Measurements from ENCODE around the gene SOX5. TPM values are rescaled to one million over a fixed set of nuclear protein-coding genes. Genes with fewer than 3 reads are reported as not detected.

Gene SOX5
- polyA plus RNA-seq, 1 of the 3 experiments (the other 2 are of a cell fraction) = 0.21 TPM

DNA sequence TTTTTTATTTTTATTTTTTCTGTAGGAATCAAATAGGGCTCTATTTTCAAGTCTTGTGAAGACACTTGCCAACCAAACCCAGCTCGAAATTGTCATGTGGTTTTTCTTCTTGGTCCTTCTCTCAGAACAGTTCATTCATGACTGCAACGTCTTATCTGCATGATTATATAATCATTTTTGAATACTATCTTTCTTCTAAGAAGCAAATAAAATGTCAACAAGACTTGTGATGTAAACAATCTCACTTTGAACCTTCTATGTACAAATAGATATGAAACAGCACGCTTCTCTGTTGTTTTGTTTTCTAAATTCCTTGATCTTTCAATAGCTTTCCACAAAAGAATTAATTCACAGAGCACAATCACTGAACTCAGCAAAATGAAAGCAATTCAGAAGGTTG, 320.7 kb downstream of the SOX5 start:
- WGBS (ENCODE audit: low lambda C conversion rate) = 31% methylated on average over 3 of the region's 3 CpGs
- POLR2A ChIA-PET = no interaction called here
- H3K9ac ChIP-seq = no peak overlapping the region

DNA sequence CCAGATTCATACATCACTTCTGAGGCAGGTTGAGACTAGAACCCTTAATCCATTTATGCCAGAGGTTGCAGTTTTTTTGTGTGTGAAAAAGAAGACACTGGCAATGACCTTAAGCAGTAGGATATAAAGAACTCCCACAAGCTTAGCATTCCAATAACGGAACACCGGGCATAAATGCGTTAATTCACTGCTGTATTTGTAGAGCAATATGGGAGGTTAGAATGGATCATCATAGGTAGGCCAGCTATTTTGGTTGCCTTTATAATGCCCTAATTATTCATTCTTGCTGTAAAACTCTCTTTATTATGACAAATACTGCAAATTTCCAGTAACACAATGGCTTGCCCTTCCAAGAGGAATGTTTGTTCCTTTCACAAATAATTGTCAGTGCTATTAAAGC, 322.7 kb downstream of the SOX5 start:
- Histone ChIP-seq H4K20me1 (ENCODE audit: insufficient read depth) (no peaks in the 10 kb centered on the region), H3F3A (replicated peaks; ENCODE audit: insufficient read depth) (no peaks in the 10 kb centered on the region), H3K79me2 (ENCODE audit: insufficient read depth) (no peaks in the 10 kb centered on the region), H3K4me2 (no peak overlapping the region), H3K27me3 (ENCODE audit: insufficient read depth) (no peaks in the 10 kb centered on the region), H3K9me3 (no peaks in the 10 kb centered on the region; the same call in 1 of the 2 replicates), H3K9me2 (no peaks in the 10 kb centered on the region), H3K4me3 (ENCODE audit: low read depth in 2 of 2, low read length in 1 of 2) (no peak overlapping the region), H3K4me1 (ENCODE audit: control insufficient read depth in 1 of 2, insufficient read depth in 2 of 2, low read depth in 1 of 2, low read length in 1 of 2) (peaks cover 0 to 2% of the 10 kb centered on the region in 2 experiments; a peak in 2 of 4 replicates), H3K36me3 (replicated peaks in 1 of 2; ENCODE audit: control insufficient read depth in 1 of 2, insufficient read depth in 2 of 2, low read length in 1 of 2) (no peaks in the 10 kb centered on the region), H3K27ac (ENCODE audit: low read depth in 2 of 2, low read length in 1 of 2) (no peak overlapping the region), H3K9ac (no peak overlapping the region), H2AFZ (ENCODE audit: low read depth) (no peak overlapping the region)
- POLR2A ChIA-PET = no interaction called here
- WGBS (ENCODE audit: low lambda C conversion rate) = 85% methylated on average over 3 of the region's 3 CpGs
- no peak for DNase-seq
- CTCF ChIA-PET = no interaction called here
- TF ChIP-seq, protein P1, sequence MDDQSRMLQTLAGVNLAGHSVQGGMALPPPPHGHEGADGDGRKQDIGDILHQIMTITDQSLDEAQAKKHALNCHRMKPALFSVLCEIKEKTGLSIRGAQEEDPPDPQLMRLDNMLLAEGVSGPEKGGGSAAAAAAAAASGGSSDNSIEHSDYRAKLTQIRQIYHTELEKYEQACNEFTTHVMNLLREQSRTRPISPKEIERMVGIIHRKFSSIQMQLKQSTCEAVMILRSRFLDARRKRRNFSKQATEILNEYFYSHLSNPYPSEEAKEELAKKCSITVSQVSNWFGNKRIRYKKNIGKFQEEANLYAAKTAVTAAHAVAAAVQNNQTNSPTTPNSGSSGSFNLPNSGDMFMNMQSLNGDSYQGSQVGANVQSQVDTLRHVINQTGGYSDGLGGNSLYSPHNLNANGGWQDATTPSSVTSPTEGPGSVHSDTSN (IDR thresholded peaks at IDR 0.05) = no peak
- no peak for TF ChIP-seq CTCF (IDR thresholded peaks at IDR 0.05)
- TF ChIP-seq MEF2A (IDR thresholded peaks at IDR 0.05; ENCODE audit: borderline replicate concordance, low read depth) = no peak
- no peak for TF ChIP-seq SMC3 (IDR thresholded peaks at IDR 0.05; ENCODE audit: low read depth, low read length)
- TF ChIP-seq EZH2phosphoT487 (IDR thresholded peaks at IDR 0.05; ENCODE audit: borderline replicate concordance, low read depth) = no peak
- no peak for TF ChIP-seq YY1 (IDR thresholded peaks at IDR 0.05; ENCODE audit: low read depth)
- no peak for TF ChIP-seq MXI1 (IDR thresholded peaks at IDR 0.05; ENCODE audit: low read depth, low read length)
- TF ChIP-seq FOXM1 (IDR thresholded peaks at IDR 0.05; ENCODE audit: low read depth) = no peak
- TF ChIP-seq, protein P2, sequence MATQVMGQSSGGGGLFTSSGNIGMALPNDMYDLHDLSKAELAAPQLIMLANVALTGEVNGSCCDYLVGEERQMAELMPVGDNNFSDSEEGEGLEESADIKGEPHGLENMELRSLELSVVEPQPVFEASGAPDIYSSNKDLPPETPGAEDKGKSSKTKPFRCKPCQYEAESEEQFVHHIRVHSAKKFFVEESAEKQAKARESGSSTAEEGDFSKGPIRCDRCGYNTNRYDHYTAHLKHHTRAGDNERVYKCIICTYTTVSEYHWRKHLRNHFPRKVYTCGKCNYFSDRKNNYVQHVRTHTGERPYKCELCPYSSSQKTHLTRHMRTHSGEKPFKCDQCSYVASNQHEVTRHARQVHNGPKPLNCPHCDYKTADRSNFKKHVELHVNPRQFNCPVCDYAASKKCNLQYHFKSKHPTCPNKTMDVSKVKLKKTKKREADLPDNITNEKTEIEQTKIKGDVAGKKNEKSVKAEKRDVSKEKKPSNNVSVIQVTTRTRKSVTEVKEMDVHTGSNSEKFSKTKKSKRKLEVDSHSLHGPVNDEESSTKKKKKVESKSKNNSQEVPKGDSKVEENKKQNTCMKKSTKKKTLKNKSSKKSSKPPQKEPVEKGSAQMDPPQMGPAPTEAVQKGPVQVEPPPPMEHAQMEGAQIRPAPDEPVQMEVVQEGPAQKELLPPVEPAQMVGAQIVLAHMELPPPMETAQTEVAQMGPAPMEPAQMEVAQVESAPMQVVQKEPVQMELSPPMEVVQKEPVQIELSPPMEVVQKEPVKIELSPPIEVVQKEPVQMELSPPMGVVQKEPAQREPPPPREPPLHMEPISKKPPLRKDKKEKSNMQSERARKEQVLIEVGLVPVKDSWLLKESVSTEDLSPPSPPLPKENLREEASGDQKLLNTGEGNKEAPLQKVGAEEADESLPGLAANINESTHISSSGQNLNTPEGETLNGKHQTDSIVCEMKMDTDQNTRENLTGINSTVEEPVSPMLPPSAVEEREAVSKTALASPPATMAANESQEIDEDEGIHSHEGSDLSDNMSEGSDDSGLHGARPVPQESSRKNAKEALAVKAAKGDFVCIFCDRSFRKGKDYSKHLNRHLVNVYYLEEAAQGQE (IDR thresholded peaks at IDR 0.05; ENCODE audit: low read depth, low read length) = no peak
- TF ChIP-seq IRF3 (IDR thresholded peaks at IDR 0.05; ENCODE audit: low read depth, low read length) = no peak
- no peak for TF ChIP-seq RCOR1 (IDR thresholded peaks at IDR 0.05; ENCODE audit: low read length)
- no peak for TF ChIP-seq NFIC (IDR thresholded peaks at IDR 0.05; ENCODE audit: borderline replicate concordance)
- TF ChIP-seq, protein P3, sequence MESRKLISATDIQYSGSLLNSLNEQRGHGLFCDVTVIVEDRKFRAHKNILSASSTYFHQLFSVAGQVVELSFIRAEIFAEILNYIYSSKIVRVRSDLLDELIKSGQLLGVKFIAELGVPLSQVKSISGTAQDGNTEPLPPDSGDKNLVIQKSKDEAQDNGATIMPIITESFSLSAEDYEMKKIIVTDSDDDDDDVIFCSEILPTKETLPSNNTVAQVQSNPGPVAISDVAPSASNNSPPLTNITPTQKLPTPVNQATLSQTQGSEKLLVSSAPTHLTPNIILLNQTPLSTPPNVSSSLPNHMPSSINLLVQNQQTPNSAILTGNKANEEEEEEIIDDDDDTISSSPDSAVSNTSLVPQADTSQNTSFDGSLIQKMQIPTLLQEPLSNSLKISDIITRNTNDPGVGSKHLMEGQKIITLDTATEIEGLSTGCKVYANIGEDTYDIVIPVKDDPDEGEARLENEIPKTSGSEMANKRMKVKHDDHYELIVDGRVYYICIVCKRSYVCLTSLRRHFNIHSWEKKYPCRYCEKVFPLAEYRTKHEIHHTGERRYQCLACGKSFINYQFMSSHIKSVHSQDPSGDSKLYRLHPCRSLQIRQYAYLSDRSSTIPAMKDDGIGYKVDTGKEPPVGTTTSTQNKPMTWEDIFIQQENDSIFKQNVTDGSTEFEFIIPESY (IDR thresholded peaks at IDR 0.05; ENCODE audit: borderline replicate concordance, low read depth) = no peak
- TF ChIP-seq USF1 (IDR thresholded peaks at IDR 0.05; ENCODE audit: borderline replicate concordance, low read depth) = no peak

More for the DNA sequence above, 320.7 kb downstream of the SOX5 start:
- CTCF ChIA-PET = interaction anchor here (0.9 kb wide), 1 partner anchor 9 kb away, joined by 3 read pairs; no protein-coding TSS in a partner anchor
- Histone ChIP-seq H2AFZ (ENCODE audit: low read depth) (no peak overlapping the region), H3K9me3 (no peaks in the 10 kb centered on the region; the same call in 1 of the 2 replicates), H3K4me1 (ENCODE audit: control insufficient read depth in 1 of 2, insufficient read depth in 2 of 2, low read depth in 1 of 2, low read length in 1 of 2) (no peaks in the 10 kb centered on the region), H4K20me1 (ENCODE audit: insufficient read depth) (no peaks in the 10 kb centered on the region), H3K4me3 (ENCODE audit: low read depth in 2 of 2, low read length in 1 of 2) (no peak overlapping the region), H3K4me2 (no peak overlapping the region), H3F3A (replicated peaks; ENCODE audit: insufficient read depth) (no peaks in the 10 kb centered on the region), H3K27ac (ENCODE audit: low read depth in 2 of 2, low read length in 1 of 2) (no peak overlapping the region), H3K27me3 (ENCODE audit: insufficient read depth) (no peaks in the 10 kb centered on the region), H3K79me2 (ENCODE audit: insufficient read depth) (no peaks in the 10 kb centered on the region), H3K9me2 (no peaks in the 10 kb centered on the region), H3K36me3 (replicated peaks in 1 of 2; ENCODE audit: control insufficient read depth in 1 of 2, insufficient read depth in 2 of 2, low read length in 1 of 2) (no peaks in the 10 kb centered on the region)
- DNase-seq = no peak
- TF ChIP-seq TAF1 (IDR thresholded peaks at IDR 0.05; ENCODE audit: borderline replicate concordance, low read depth, low read length) = no peak
- TF ChIP-seq SMC3 (IDR thresholded peaks at IDR 0.05; ENCODE audit: low read depth, low read length) = no peak
- TF ChIP-seq EP300 (IDR thresholded peaks at IDR 0.05; ENCODE audit: borderline replicate concordance in 1 of 2, low read depth in 1 of 2, low read length in 1 of 2) = no peak
- no peak for TF ChIP-seq EZH2phosphoT487 (IDR thresholded peaks at IDR 0.05; ENCODE audit: borderline replicate concordance, low read depth)
- TF ChIP-seq CHD2 (IDR thresholded peaks at IDR 0.05; ENCODE audit: low read length, partially characterized antibody) = no peak
- no peak for TF ChIP-seq YY1 (IDR thresholded peaks at IDR 0.05; ENCODE audit: low read depth)

Data from SK-N-SH (cell line).